ENCODE results near the gene NCOA7. TPM values are rescaled to one million over a fixed set of nuclear protein-coding genes. Genes with fewer than 3 reads are reported as not detected.
"Not testable (repeated sequence)": the region's sequence is repeated elsewhere in the genome, so short reads cannot be mapped to it uniquely, and the experiment has no call there.

NCOA7 gene
- total RNA-seq, 1 donor from 2014 or later: 11.2 TPM

GRCh38 chr6:125966569-125966968 lies 175.8 kb downstream of the NCOA7 start:
- TF ChIP-seq CTCF (conservative IDR thresholded peaks at IDR 0.05): no peak
- Mint-ChIP-seq H3K9me3 (no peaks in the 10 kb centered on the region), H3K4me3 (no peak overlapping the region)

DNA sequence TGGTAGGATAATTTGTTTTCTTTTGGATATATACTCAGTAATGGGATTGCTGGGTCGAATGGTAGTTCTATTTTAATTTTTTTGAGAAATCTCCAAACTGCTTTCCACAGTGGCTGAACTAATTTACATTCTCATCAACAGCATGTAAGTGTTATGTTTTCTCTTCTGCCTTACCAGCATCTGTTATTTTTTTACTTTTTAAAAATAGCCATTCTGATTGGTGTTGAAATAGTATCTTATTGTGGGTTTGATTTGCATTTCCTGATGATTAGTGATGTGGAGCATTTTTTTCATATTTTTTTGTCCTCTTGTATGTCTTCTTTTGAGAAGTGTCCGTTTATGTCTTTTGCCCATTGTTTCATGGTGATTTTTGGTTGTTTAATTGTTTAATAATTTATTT lies 177.7 kb downstream of the NCOA7 start:
- Mint-ChIP-seq H3K36me3 (ENCODE audit: low read depth) (peaks cover 18% of the 10 kb centered on the region), H3K27me3 (ENCODE audit: low read depth) (no peaks in the 10 kb centered on the region), H3K4me1 (no peaks in the 10 kb centered on the region), H3K27ac (ENCODE audit: unreplicated experiment) (no peak overlapping the region), H3K9me3 (no peaks in the 10 kb centered on the region), H3K4me3 (no peak overlapping the region)
- no peak for TF ChIP-seq CTCF (conservative IDR thresholded peaks at IDR 0.05)
- DNase-seq (ENCODE audit: low read depth, low spot score): no peak

More at GRCh38 chr6:125966569-125966968, 175.8 kb downstream of the NCOA7 start:
- Mint-ChIP-seq H3K27me3 (ENCODE audit: low read depth) (no peaks in the 10 kb centered on the region), H3K27ac (ENCODE audit: unreplicated experiment) (no peak overlapping the region), H3K4me1 (no peaks in the 10 kb centered on the region), H3K36me3 (ENCODE audit: low read depth) (peaks cover 18% of the 10 kb centered on the region)
- no peak for DNase-seq (ENCODE audit: low read depth, low spot score)

- TF ChIP-seq CTCF (conservative IDR thresholded peaks at IDR 0.05): no peak
- H3K27ac Mint-ChIP-seq (ENCODE audit: unreplicated experiment): no peak overlapping the region
- H3K36me3 Mint-ChIP-seq (ENCODE audit: low read depth): peaks cover 18% of the 10 kb centered on the region
- peaks cover 4% of the 10 kb centered on the region for H3K4me1 Mint-ChIP-seq
- DNase-seq (ENCODE audit: low read depth, low spot score): no peak
- H3K9me3 Mint-ChIP-seq: no peaks in the 10 kb centered on the region
- no peaks in the 10 kb centered on the region for H3K27me3 Mint-ChIP-seq (ENCODE audit: low read depth)
- H3K4me3 Mint-ChIP-seq: no peak overlapping the region
These were observed 180.0 kb downstream of the NCOA7 start for GRCh38 chr6:125970760-125971159.

DNA sequence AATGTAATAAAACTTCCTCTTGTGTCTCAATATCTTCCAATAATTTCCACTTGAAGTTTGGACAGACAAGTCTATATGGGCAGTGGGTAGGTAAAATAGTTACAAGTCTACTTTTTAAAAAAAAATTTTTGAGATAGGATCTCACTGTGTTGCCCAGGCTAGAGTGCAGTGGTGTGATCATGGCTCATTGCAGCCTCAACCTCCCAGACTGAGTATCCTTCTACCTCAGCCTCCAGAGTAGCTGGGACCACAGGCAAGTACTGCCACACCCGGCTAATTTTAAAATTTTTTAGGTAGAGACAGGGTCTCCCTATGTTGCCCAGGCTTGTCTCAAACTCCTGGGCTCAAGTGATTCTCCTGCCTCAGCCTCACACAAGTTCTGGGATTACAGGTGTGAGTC lies 181.7 kb downstream of the NCOA7 start:
- H3K4me3 Mint-ChIP-seq; H3K27ac Mint-ChIP-seq (ENCODE audit: unreplicated experiment); H3K4me1 Mint-ChIP-seq; H3K27me3 Mint-ChIP-seq (ENCODE audit: low read depth); DNase-seq (ENCODE audit: low read depth, low spot score); H3K9me3 Mint-ChIP-seq: not testable (repeated sequence)
- H3K36me3 Mint-ChIP-seq (ENCODE audit: low read depth): peaks cover 14% of the 10 kb centered on the region

- Mint-ChIP-seq H3K4me3 (no peak overlapping the region), H3K27me3 (ENCODE audit: low read depth) (no peaks in the 10 kb centered on the region), H3K9me3 (no peaks in the 10 kb centered on the region), H3K36me3 (ENCODE audit: low read depth) (peaks cover 4% of the 10 kb centered on the region), H3K27ac (ENCODE audit: unreplicated experiment) (no peak overlapping the region), H3K4me1 (peaks cover 4% of the 10 kb centered on the region)
- DNase-seq (ENCODE audit: low read depth, low spot score): no peak
- peak; percentile 73 for TF ChIP-seq CTCF (conservative IDR thresholded peaks at IDR 0.05)
These were observed 183.6 kb downstream of the NCOA7 start for GRCh38 chr6:125974214-125974866.

DNA sequence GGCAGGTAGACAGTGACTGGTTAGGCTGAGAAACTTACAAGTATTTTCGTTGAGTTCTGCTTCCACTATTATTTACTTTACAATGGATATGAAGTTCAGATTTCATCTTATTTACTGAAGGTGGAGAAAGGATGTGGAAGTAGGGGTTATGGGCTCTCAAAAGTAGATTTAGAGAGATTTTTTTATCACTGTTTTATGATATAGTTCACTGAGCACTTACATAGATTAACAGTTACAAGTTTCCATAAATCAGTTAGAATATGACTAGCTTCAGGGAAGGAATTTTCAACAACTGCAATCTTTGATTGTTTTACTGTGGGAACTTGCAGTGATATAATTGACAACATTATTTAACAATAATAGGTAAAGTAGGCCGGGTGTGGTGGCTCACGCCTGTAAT lies 188.3 kb downstream of the NCOA7 start:
- Mint-ChIP-seq H3K4me3 (no peak overlapping the region), H3K27me3 (ENCODE audit: low read depth) (no peaks in the 10 kb centered on the region), H3K9me3 (no peaks in the 10 kb centered on the region), H3K4me1 (peaks cover 3% of the 10 kb centered on the region), H3K36me3 (ENCODE audit: low read depth) (no peaks in the 10 kb centered on the region), H3K27ac (ENCODE audit: unreplicated experiment) (no peak overlapping the region)
- TF ChIP-seq CTCF (conservative IDR thresholded peaks at IDR 0.05): no peak
- DNase-seq (ENCODE audit: low read depth, low spot score): no peak

Other genes starting within 250 kb of the NCOA7 start
- gene HEY2, start 41.3 kb upstream of the NCOA7 start, total RNA-seq: 10.8 and 11.6 TPM in 2 replicates
- gene HINT3, start 165.8 kb downstream of the NCOA7 start, total RNA-seq: 16.8 and 17.4 TPM in 2 replicates
- 25.6 and 31.0 TPM in 2 replicates for gene TRMT11, start 195.6 kb downstream of the NCOA7 start, total RNA-seq